Body of pancreas (tissue), 4 donors: ENCODE results near the gene CFAP298. TPM values are rescaled to one million over a fixed set of nuclear protein-coding genes. Genes with fewer than 3 reads are reported as not detected.
A peak's percentile ranks its signal among the peaks of the same experiment; 100 is the strongest.
"Not testable (repeated sequence)": the region's sequence is repeated elsewhere in the genome, so short reads cannot be mapped to it uniquely, and the experiment has no call there.

ENCODE experiments used
- ATAC-seq: fragments of 150-250 bp; one replicate; pipeline ENCODE4 v1.9.1; 2016
- DNase-seq, 4 donors: peaks; one replicate each; pipeline ENCODE4 v3.0.0-alpha.2; 2019
- H3K27ac ChIP-seq, 4 donors: fragments of 200-600 bp; sonication (generic); 1 replicate in 3 of 4; 2 replicates in 1 of 4; pipeline versions ENCODE4 v1.5.1 to v1.6.1; 2016 to 2019; ENCODE audit warnings: mild to moderate bottlenecking in 1 of 4, mixed read lengths in 1 of 4, moderate library complexity in 1 of 4
- H3K27me3 ChIP-seq, 2 donors: fragments of 200-600 bp; sonication (generic); one replicate each; pipeline ENCODE4 v1.6.0; 2016; ENCODE audit warnings: mild to moderate bottlenecking in 1 of 2
- H3K36me3 ChIP-seq, 2 donors: fragments of 200-600 bp; sonication (generic); replicated peaks in 1 of 2; 2 replicates each; pipeline ENCODE4 v1.5.1; 2016; ENCODE audit warnings: low read depth in 2 of 2; ENCODE audit not compliant: insufficient read depth in 1 of 2
- H3K4me1 ChIP-seq: fragments of 200-600 bp; sonication (generic); one replicate; pipeline ENCODE4 v1.6.0; 2016
- H3K4me3 ChIP-seq, 2 donors: fragments of 200-600 bp; sonication (generic); 1 replicate in 1 of 2; 2 replicates in 1 of 2; pipeline ENCODE4 v1.5.1; 2016 to 2019
- H3K9me3 ChIP-seq, 3 donors: fragments of 200-600 bp; sonication (generic); 1 replicate in 2 of 3; 2 replicates in 1 of 3; pipeline ENCODE4 v1.5.1; 2016
- POLR2A ChIP-seq, 3 donors: fragments of 450-650 bp; IDR thresholded peaks; one replicate each; pipeline ENCODE4 v1.6.1; 2016; ENCODE audit warnings: antibody characterized with exemption in 3 of 3, mild to moderate bottlenecking in 2 of 3
- WGBS, 2 donors: methylation state at CpG; one replicate each; pipeline ENCODE4 v1.1.5; 2017; 5-methylcytosine and 5-hydroxymethylcytosine counted together
- intact Hi-C: fragments of 100-400 bp; cut with DNase I; formaldehyde crosslinking; loops from one replicate; pipeline ENCODE4 v1.15.1; 2023
- total RNA-seq, 2 donors: library from RNA; depleted of rRNA; stranded (reverse); fragments of >200 nt; gene quantifications; one replicate each; pipeline ENCODE4 v1.1.0, GENCODE V29; 2016
- TF ChIP-seq, protein P1 (sequence below), 7 experiments: fragments of 450-650 bp in 4 of 7; fragments of 200-600 bp in 3 of 7; sonication (generic) in 3 of 7; IDR thresholded peaks; one replicate each; pipeline ENCODE4 v1.5.1; 2016 to 2019; ENCODE audit warnings: antibody characterized with exemption in 7 of 7

CFAP298 gene
- total RNA-seq, 2 donors from 2014 or later, result 15.2 to 23.3 TPM

DNA sequence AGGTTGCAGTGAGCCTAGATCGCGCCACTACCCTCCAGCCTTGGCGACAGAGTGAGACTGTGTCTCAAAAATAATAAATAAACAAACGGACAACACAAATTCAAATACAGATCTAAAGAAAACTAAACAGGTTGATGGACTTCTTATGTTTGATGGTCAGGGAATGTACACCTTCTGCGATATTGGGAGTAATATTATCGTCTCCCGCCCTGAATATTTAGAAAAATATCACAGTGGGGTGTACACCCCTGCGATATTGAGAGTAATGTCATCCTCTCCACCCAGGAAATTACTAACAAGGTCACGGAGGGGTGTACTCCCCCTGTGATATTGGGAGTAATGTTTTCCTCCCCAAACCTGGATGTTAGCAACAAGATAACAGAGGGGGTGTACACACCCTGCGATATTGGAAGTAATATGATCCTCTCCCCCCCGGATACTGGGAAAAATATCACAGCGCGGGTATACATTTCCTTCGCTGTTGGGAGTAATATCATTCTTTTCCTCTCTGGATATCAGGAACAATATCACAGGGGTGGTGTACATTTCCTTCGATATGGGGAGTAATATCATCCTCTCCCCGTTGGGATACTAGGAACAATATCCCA, 1.4 kb upstream of the CFAP298 start:
- intact Hi-C loops, result no loop called here
- H3K36me3 ChIP-seq, result peaks cover 0 to 4% of the 10 kb centered on the region in 2 donors
- DNase-seq (no peak), ATAC-seq (no peak)
- H3K27ac ChIP-seq, result peak overlapping the region; percentile 66 to 90 (median 83)
- no peaks in the 10 kb centered on the region for H3K9me3 ChIP-seq
- peaks cover 18% of the 10 kb centered on the region for H3K4me1 ChIP-seq
- WGBS, 2 donors, result 59 to 61% methylated on average over 16 of the region's 16 CpGs
- no peak for TF ChIP-seq POLR2A (IDR thresholded peaks at IDR 0.05)
- TF ChIP-seq, protein P1, sequence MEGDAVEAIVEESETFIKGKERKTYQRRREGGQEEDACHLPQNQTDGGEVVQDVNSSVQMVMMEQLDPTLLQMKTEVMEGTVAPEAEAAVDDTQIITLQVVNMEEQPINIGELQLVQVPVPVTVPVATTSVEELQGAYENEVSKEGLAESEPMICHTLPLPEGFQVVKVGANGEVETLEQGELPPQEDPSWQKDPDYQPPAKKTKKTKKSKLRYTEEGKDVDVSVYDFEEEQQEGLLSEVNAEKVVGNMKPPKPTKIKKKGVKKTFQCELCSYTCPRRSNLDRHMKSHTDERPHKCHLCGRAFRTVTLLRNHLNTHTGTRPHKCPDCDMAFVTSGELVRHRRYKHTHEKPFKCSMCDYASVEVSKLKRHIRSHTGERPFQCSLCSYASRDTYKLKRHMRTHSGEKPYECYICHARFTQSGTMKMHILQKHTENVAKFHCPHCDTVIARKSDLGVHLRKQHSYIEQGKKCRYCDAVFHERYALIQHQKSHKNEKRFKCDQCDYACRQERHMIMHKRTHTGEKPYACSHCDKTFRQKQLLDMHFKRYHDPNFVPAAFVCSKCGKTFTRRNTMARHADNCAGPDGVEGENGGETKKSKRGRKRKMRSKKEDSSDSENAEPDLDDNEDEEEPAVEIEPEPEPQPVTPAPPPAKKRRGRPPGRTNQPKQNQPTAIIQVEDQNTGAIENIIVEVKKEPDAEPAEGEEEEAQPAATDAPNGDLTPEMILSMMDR (IDR thresholded peaks at IDR 0.05), result no peak
- H3K27me3 ChIP-seq, result no peaks in the 10 kb centered on the region
- peak overlapping the region in 1 of 2 donors; percentile 95 for H3K4me3 ChIP-seq

DNA sequence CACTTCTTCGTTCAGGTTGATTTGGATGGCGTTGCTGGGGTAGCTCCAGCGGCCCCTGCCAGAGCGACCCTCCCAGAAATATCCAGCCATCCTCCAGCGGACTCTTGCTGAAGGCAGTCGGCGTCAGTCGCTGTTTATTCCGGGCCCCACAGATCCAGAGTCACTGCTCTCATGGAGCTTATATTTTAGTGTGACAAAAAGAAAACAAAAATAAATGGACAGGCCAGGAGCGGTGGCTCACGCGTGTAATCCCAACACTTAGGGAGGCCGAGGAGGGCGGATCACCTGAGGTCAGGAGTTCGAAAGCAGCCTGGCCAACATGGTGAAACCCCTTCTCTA, 791 bp upstream of the CFAP298 start:
- H3K36me3 ChIP-seq, result peaks cover 0 to 4% of the 10 kb centered on the region in 2 donors
- peak overlapping the region; percentile 82 to 95 for H3K4me3 ChIP-seq
- no peaks in the 10 kb centered on the region for H3K9me3 ChIP-seq
- 0 to 5% methylated on average over 15 of the region's 15 CpGs for WGBS, 2 donors
- TF ChIP-seq, protein P1 (IDR thresholded peaks at IDR 0.05), result no peak
- no peak for TF ChIP-seq POLR2A (IDR thresholded peaks at IDR 0.05)
- ATAC-seq, result peak; percentile 12
- H3K4me1 ChIP-seq, result peaks cover 18% of the 10 kb centered on the region
- DNase-seq, result no peak
- no peaks in the 10 kb centered on the region for H3K27me3 ChIP-seq
- intact Hi-C loops, result no loop called here
- H3K27ac ChIP-seq, result peak overlapping the region; percentile 66 to 90 (median 83)

DNA sequence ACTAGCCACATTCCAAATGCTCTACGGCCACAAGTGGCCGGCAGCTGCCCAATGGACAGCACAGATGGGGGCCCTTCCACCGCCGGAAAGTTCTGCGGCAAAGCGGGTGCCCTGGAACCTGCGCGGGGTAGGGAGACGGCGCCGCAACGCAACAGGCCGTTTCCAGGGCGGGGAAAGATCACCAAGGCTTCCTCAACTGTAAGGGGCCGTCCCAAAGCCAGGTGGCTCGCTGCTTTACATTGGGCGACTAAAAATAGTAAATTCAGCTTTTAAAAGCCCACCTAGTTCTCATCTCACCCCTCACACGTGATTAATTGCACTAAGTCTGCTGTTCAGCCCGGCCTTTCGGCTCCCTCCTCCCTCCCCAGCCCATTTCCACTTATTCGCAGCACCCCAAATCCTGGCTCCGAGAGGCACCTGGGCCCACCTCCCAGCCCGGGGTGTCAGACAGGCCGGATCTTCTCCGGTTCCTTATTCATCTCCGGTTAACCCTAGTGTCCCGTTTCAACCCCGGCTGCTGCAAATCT, 643 bp downstream of the CFAP298 start:
- 0 to 1% methylated on average over 28 of the region's 28 CpGs for WGBS, 2 donors
- Histone ChIP-seq H3K4me1 (peaks cover 18% of the 10 kb centered on the region), H3K27ac (peak overlapping the region; percentile 66 to 90 (median 83)), H3K36me3 (peaks cover 0 to 8% of the 10 kb centered on the region in 2 donors), H3K4me3 (peak overlapping the region; percentile 82 to 95), H3K9me3 (no peaks in the 10 kb centered on the region), H3K27me3 (no peaks in the 10 kb centered on the region)
- intact Hi-C loops, result no loop called here
- TF ChIP-seq, protein P1 (IDR thresholded peaks at IDR 0.05), result no peak
- TF ChIP-seq POLR2A (IDR thresholded peaks at IDR 0.05), result no peak
- ATAC-seq (no peak), DNase-seq (peak; percentile 11 to 32 (median 26))

- H3K9me3 ChIP-seq, H3K36me3 ChIP-seq, ATAC-seq, H3K27me3 ChIP-seq, DNase-seq, intact Hi-C loops, H3K27ac ChIP-seq, H3K4me3 ChIP-seq: not testable (repeated sequence)
- H3K4me1 ChIP-seq, result peaks cover 18% of the 10 kb centered on the region
- WGBS, 2 donors, result 55 to 75% methylated on average over 17 of the region's 17 CpGs
Observed at GRCh38 chr21:32610940-32611339, 1.2 kb downstream of the CFAP298 start.

GRCh38 chr21:32608851-32609250, 3.3 kb downstream of the CFAP298 start:
- Histone ChIP-seq H3K27ac (no peak overlapping the region), H3K4me1 (peaks cover 18% of the 10 kb centered on the region), H3K9me3 (no peaks in the 10 kb centered on the region), H3K36me3 (peaks cover 0 to 8% of the 10 kb centered on the region in 2 donors), H3K4me3 (no peak overlapping the region), H3K27me3 (no peaks in the 10 kb centered on the region)
- TF ChIP-seq POLR2A (IDR thresholded peaks at IDR 0.05), result no peak
- TF ChIP-seq, protein P1 (IDR thresholded peaks at IDR 0.05), result no peak
- no peak for ATAC-seq
- DNase-seq, result no peak
- 81 to 84% methylated on average over 5 of the region's 5 CpGs for WGBS, 2 donors
- intact Hi-C loops, result no loop called here
